Esophagus mucosa (tissue), 1 donor: ENCODE measurements around the gene BAZ1A. TPM values are rescaled to one million over a fixed set of nuclear protein-coding genes. Genes with fewer than 3 reads are reported as not detected.
"Not testable (repeated sequence)": the region's sequence is repeated elsewhere in the genome, so short reads cannot be mapped to it uniquely, and the experiment has no call there.

Experiments
- ATAC-seq: fragments of 200-7000 bp; cut with Tn5 transposase; one replicate; pipeline ENCODE4 v1.9.1; 2020
- total RNA-seq: library from RNA; stranded (reverse); gene quantifications from one replicate; pipeline ENCODE4 v1.2.4, GENCODE V29; 2023
- donor health status: DM: yes; HTN: yes; CAD: no.

Gene BAZ1A
- total RNA-seq, 1 donor from 2014 or later = 34.6 TPM

DNA sequence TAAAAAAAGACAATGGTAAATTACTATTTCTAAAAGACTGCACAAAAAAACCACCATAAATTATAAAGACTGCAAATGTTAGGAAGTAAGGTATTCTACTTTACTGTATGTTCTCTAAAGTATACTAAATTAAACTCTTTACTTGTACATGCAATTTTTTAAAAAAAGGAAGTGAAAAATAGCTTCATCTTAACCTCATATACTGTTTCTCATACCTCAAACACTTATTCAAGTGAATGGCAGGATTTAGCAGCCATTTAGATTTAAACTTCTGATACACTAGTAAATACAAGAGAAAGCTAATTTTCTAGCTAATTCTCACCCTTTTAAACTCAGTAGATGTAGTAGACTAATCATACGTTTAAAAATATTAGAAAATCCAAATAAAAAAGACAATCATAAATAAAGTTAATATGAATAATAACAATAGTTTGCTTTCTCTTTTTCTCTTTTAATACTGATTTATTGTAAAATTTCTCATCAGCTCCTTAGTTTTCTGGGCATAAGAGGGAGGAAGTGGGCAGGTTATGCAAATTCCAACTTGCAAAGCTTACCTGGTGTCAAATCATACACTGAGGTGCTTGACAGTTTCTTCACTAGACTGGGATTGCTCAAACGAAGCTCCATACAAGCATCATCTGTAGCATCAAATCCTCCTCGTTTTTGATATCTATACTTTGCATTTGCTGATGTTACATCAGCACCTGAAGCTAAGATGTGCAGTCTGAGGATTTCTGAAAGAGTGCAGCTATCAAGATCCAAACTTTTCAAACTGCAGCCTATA, 89.7 kb downstream of the BAZ1A start:
- ATAC-seq = no peak

GRCh38 chr14:34782031-34782430, 93.1 kb downstream of the BAZ1A start:
- no peak for ATAC-seq

GRCh38 chr14:34781242-34781641, 93.9 kb downstream of the BAZ1A start:
- peak; percentile 76 for ATAC-seq

DNA sequence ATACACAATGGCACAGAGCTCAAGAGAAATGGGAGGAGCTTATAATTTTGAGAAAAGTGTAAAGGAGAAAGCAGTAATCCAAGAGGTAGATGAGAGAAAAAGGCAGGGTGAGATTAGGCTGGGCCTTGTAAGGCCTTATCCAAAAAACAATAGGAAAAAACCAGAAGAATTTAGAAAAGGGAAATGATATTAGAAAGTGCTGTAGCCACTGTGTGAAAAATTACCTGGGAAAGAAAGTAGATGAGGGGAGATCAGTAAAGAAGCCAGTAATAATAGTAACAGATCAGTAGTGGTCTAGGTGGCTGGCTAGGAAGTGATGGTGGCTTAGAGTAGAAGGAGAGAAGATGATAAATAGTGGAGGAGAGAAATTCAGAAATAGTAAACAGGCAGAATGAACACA, 94.5 kb downstream of the BAZ1A start:
- ATAC-seq = no peak

DNA sequence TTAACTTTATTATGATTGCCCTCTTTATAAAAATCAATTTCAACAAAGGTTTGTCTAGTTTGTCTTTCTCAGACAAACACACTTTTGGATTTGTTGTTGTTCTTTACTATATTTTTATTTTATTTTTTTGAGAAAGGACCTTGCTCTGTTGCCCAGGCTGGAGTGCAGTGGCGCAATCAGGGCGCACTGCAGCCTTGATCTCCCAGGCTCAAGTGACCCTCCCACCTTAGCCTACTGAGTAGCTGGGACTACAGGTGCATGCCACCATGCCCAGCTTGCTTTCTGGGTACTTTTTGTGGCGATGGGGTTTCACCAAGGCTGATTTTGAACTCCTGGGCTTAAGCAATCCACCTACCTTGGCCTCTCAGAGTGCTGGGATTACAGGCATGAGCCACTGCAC, 96.4 kb downstream of the BAZ1A start:
- no peak for ATAC-seq

DNA sequence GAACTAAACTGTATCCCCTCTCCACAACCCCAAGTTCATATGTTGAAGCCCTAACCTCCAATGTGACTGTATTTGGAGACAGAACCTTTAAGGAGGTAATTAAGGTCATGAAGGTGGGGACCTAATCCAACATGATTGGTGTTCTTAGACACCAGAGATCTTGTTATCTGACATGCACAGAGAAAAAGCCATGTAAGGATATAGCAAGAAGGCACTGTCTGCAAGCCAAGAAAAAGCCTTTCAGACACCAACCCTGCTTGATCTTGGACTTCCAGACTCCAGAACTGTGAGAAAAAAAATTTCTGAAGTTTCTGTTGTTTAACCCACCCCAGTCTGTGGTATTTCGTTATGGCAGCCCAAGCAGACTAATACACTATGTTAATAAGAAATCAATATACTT, 98.5 kb downstream of the BAZ1A start:
- no peak for ATAC-seq

DNA sequence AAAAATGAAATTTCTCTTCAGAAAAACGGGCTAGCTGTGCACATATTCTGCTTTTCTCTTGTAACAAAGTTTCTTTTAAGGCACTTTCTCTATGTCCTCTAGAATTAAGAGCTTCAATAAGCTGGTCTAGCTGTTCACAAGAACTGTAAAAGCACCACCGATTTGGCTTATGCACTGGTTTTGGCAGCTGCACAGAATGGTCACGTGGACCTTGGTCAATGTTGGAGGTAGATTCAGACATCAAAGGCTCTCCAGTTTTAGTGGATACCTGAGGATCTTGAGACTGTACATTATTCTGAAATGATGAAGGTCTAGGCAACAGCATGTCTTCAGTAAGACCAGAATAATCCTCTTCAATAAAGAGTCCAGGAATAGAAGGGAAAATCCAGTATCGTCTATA, 99.2 kb downstream of the BAZ1A start:
- ATAC-seq = no peak

DNA sequence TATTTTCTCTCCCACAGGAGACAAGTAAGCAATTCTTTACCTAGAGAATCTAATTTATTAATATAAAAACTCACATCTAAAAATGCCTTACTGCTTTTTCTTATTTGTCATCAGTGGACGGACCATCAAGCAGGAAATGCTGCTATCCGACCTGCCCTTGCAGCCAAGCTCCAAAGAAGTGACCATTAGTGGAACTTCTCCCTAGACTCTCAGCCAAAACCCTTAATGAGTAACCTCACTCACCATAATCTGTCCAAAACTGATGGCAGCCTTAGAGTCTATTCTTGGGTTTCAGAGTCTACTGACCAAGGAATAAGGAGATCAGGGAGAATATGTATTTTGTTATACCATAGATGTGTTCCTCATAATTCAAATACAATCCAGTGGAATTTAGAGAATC, 99.8 kb downstream of the BAZ1A start:
- no peak for ATAC-seq

- no peak for ATAC-seq
These were observed 104.3 kb downstream of the BAZ1A start for GRCh38 chr14:34770901-34771300.

GRCh38 chr14:34766606-34767005, 108.6 kb downstream of the BAZ1A start:
- ATAC-seq = no peak

DNA sequence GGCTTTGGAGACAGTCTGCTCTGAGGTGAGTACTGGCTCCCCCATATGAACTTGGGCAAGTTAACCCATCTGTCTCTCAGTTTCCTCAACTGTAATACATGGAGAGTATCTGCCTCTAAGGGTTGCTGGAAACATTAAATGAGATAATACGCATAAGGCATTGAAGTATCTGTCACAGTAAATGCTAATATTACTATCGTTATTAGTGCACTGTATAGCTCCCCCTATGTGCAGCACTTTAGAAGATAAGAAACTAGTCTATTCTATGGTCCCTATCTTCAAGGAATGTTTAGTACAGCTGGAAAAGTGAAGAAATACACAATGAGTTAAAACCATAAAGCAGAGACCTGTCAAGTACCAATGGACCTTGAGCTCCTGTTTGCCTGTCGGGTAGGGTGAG, 109.1 kb downstream of the BAZ1A start:
- no peak for ATAC-seq

DNA sequence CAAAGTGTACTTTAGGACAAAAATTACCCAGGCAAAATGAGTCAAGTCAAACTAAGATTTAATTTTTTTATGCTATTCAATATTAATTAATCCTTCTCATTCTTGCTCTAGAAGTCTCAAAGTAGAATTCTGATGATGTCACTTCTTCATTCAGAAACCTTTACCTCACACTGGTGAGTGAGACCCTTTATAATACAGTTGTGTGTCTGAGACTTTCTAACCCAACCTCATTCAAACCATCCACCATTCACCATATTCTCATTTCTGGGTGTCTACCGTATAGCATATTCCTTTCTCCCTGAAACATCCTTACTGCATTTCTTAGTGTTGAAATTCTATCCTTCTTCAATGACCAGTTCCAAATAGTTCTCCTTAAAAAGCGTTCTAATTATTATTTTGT, 119.9 kb downstream of the BAZ1A start:
- no peak for ATAC-seq

GRCh38 chr14:34754687-34755086, 120.5 kb downstream of the BAZ1A start:
- no peak for ATAC-seq

DNA sequence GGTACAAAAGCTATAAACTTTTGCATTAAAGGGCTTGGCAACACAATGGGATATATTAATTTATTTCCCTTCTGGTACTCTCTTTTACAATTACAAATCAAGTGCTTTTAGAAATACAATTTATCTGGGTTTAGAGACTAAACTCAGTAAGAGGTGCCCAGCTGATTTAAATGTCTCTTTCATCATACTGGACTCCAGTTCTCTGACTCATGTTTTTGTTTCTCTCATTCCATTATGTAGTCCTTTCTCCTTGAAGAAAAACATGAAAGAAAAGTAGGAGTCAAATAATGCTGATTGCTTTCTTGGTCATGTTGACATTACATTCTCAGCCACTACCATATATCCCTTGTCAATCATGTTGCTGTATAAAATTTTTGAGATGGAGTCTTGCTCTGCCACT, 124.5 kb downstream of the BAZ1A start:
- ATAC-seq = no peak

DNA sequence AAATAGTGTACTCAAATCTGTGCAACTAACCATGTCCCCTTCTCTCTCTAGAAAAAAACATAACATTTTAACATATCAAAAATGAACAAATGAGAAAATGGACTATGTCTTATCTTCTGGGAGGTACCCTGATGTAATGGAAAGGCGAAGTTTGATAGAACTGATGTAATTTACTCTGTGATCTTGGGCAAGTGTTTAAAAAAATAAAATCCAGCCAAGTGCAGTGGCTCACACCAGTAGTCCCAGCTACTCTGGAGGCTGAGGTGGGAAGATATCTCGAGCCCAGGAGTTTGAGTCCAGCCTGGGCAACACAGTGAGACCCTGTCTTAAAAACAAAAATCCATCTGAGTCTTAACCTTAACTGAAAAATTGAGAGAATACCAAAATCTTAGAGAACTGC, 124.9 kb downstream of the BAZ1A start:
- no peak for ATAC-seq

DNA sequence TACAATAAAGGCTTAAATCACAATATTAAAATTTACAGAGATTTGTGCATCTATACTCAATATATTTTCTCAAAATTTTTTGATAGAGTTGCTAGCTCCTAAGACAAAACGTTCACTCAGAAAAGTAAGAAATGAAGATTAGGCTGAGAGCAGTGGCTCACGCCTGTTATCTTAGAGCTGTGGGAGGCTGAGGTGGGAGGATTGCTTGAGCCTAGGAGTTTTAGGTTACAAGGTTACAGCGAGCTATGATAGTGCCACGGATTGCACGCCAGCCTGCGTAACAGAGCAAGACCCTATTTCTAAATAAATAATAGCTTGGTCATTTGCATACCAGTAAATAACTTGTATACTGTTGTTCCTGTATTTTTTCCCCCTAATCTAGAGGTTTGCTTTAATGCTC, 125.8 kb downstream of the BAZ1A start:
- no peak for ATAC-seq

DNA sequence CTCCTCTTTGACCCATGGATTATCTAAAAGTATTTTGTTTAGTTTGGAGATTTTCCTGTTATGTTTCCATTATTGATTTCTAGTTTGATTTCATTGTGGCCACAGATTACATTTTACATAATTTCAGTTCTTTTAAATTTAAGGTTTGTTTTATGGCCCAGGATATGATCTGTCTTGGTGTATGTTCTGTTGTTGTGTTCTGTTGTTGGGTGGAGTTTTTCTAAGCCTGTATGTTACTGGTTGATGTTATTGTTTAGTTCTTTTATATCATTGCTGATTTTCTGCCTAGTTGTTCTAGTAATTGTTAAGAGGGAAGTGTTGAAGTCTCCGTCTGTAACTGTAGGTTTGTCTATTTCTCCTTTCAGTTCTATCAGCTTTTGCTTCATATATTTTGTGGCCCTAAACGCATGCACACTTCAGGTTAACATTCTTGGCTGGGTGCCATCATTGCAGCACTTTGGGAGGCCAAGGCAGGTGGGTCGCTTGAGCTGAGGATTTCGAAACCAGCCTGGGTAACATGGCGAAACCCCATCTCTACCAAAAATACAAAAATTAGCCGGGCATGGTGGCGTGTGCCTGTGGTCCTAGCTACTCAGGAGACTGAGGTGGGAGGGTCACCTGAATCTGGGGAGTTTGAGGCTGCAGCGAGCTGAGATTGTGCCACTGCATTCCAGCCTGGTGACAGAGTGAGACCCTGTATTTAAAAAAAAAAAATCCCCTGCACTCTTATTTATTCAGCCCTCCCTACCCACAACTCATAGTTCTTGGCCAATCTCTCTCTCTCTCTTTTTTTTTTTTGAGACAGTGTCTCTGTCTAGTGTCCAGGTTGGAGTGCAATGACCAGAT, 132.7 kb downstream of the BAZ1A start:
- ATAC-seq = no peak

- no peak for ATAC-seq
These were observed 133.3 kb downstream of the BAZ1A start for GRCh38 chr14:34741840-34742239.

- not testable (repeated sequence) for ATAC-seq
These were observed 135.0 kb downstream of the BAZ1A start for GRCh38 chr14:34740139-34740538.

- not testable (repeated sequence) for ATAC-seq
These were observed 138.1 kb downstream of the BAZ1A start for GRCh38 chr14:34737079-34737478.

DNA sequence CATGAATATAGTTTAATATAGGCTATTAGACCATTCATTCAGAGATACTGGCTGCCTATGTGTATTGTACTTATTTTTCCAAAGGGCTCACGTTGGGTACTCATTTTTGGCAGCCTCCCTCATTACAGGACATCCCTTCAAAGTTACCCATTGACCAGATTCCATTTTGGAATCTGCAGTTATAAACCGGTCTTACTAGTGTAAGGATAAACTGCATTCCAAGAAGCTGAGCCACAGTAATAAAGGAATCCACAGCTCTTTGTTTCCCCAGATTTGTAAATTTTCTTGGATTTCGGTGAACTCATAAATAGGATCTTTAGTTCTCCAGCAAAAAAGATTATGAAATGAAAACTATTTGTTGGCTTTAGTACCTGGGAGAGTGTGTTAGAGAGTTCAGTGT, 141.9 kb downstream of the BAZ1A start:
- ATAC-seq = no peak

- no peak for ATAC-seq
These were observed 142.4 kb downstream of the BAZ1A start for GRCh38 chr14:34732802-34733201.

GRCh38 chr14:34723867-34724266, 151.3 kb downstream of the BAZ1A start:
- ATAC-seq = no peak
